GM10248 (cell line): ENCODE data around the gene CARD11.

Experiments
- CTCF ChIA-PET: fragments of 300-600 bp; sonication (Branson Sonifier 250); formaldehyde crosslinking; extraction: SDS; loops from one replicate; lab custom pipeline; 2021; ENCODE audit warnings: antibody characterized with exemption; lab: Yijun Ruan, JAX
- POLR2A ChIA-PET: fragments of 350-650 bp; sonication (Branson Sonifier 250); formaldehyde crosslinking; extraction: SDS; loops from one replicate; lab custom pipeline; 2020; ENCODE audit warnings: antibody characterized with exemption; lab: Yijun Ruan, JAX
- DNase-seq: peaks from one replicate; pipeline ENCODE4 v3.0.0; 2012; ENCODE audit errors: extremely low spot score
- TF ChIP-seq, protein P1 (sequence below): IDR thresholded peaks from 2 replicates; pipeline ENCODE4 v1.5.1; 2012; ENCODE audit warnings: mild to moderate bottlenecking, low read depth; ENCODE audit errors: extremely low read depth, missing control alignments, control extremely low read depth

The CARD11 gene

DNA sequence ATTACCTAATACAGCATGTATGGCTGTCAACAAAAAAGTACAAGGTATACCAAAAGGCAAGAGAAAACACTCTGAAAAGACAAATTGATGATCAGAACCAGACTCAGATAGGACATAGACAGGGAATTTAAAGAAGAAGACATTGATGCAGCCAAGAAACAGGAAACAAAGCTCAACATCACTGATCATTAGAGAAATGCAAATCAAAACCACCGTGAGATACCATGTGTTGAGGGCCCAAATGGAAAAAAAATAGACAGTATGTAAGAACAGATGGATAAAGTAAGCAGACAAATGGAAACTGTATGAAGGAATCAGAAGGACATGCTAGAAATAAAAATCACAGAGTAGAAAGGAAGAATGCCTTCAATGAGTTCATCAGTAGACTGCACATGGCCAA, 23.3 kb downstream of the CARD11 start:
- CTCF ChIA-PET, result interaction anchor here (0.8 kb wide), 1 partner anchor 46 kb away, joined by 3 read pairs; no protein-coding TSS in a partner anchor
- TF ChIP-seq, protein P1, sequence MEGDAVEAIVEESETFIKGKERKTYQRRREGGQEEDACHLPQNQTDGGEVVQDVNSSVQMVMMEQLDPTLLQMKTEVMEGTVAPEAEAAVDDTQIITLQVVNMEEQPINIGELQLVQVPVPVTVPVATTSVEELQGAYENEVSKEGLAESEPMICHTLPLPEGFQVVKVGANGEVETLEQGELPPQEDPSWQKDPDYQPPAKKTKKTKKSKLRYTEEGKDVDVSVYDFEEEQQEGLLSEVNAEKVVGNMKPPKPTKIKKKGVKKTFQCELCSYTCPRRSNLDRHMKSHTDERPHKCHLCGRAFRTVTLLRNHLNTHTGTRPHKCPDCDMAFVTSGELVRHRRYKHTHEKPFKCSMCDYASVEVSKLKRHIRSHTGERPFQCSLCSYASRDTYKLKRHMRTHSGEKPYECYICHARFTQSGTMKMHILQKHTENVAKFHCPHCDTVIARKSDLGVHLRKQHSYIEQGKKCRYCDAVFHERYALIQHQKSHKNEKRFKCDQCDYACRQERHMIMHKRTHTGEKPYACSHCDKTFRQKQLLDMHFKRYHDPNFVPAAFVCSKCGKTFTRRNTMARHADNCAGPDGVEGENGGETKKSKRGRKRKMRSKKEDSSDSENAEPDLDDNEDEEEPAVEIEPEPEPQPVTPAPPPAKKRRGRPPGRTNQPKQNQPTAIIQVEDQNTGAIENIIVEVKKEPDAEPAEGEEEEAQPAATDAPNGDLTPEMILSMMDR, result no peak
- POLR2A ChIA-PET, result no interaction called here
- DNase-seq, result no peak

DNA sequence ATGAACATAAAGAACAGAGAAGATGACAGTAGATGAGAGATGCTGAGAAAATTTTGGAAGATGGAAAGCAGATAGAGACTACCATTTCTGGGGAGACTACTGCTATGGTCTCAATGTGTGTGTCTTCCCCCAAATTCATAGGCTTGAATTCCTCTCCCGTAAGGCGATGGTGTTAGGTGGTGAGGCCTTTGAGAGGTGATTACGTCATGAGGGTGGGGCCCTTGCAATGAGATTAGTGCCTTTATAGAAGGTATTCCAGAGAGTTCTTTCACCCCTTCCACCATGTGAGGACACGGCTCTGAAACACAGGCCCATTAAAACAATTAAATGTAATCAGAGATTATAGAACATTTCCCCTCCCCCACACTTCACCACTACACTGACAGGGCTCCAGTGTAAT, 23.9 kb downstream of the CARD11 start:
- ChIA-PET CTCF (no interaction called here), POLR2A (no interaction called here)
- no peak for DNase-seq
- TF ChIP-seq, protein P1, result no peak

DNA sequence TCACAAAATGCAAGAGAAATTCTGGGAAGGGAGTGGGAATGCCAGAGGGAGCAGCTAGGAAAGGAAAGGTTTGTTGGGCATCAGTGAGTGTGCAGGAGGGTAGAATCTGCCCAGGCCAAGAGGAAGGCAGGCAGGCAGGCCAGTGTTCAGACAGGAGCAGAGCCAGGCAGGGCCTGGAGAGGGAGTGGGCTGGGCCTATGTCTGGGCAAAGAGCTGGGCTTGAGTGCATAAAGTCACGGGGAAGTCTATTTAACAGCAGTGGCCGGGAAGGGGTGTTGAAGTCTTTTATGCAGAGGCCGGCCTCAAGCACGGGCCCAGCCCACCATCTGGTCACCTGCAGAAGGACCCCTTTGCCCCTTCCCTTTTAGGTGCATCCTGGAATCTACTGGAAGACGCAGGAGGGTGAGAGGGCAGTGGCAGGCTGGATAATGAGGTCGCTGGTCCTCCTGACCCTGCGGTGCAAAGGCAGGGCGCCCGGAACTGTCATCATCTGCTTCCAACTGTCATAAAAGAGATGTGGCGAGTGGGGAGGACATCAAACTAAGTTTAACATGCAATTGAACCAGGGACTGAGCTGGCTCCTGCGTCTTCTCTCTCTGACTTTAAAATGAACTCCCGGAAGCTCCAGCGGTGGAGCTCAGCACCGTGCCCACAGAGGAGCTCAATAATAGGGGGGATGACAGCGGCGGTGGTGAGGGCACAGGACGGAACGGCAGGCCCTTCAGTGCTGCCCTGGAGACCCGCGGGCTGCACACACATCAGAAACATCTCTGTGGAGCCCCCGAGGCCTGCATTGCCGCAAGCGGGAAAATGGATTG, 29.5 kb downstream of the CARD11 start:
- DNase-seq, result no peak
- ChIA-PET CTCF (interaction anchor here (1.2 kb wide), 1 partner anchor 28 kb away, joined by 3 read pairs; no protein-coding TSS in a partner anchor), POLR2A (no interaction called here)
- TF ChIP-seq, protein P1, result no peak

DNA sequence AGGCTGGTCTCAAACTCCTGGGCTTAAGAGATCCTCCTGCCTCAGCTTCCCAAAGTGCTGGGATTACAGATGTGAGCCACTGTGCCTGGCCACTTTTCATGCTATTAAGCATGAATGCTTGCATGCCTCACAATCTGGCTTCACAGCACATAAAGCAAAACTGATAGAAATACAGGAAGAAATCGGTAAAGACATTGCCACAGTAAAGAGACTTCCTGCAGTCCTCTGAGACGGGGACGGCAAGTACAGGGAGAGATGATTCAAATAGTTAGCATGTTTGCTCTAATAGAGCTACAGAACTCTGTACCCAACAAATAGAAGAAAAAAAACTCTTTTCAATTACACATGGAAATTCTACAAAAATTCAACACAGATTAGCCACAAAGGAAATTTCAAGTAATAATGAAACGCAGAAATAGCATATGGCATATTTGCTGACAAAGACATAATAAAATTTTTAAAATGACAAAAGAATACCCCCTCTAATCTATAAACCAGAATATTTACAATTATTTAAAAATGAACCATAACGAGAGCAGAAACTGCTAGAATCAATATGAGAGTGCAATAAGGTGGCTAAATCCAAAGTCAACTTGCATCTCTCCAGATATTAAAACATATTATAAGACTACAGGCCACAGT, 32.3 kb downstream of the CARD11 start:
- ChIA-PET CTCF (interaction anchor here (1.2 kb wide), 2 partner anchors 11 to 54 kb away, joined by 3 to 4 read pairs; no protein-coding TSS in a partner anchor), POLR2A (no interaction called here)
- DNase-seq, result no peak
- TF ChIP-seq, protein P1, result no peak

DNA sequence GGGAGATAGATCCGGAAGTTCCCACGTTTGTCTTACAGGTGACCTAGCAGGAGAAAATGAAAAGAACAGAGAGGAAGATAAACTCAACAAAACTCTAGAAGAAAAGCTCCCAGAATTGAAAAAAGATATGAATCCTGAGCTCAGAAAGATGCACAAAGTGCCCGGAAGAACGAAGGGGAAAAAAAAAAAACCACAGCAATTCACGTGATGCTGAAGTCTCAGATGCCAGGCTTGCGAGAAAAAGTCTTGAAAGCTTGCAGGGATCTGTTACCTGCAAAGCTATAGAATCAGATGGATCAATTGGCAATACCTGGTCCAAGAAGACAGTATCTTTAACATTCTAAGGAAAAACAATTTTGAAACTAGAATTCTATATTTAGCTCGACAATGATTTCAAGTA, 33.5 kb downstream of the CARD11 start:
- DNase-seq, result no peak
- POLR2A ChIA-PET, result interaction anchor here (0.7 kb wide), 1 partner anchor 613 kb away, joined by 3 read pairs; no protein-coding TSS in a partner anchor
- CTCF ChIA-PET, result interaction anchor here (1.0 to 1.2 kb wide), 2 partner anchors 45 to 55 kb away, joined by 3 read pairs; no protein-coding TSS in a partner anchor
- TF ChIP-seq, protein P1, result no peak

DNA sequence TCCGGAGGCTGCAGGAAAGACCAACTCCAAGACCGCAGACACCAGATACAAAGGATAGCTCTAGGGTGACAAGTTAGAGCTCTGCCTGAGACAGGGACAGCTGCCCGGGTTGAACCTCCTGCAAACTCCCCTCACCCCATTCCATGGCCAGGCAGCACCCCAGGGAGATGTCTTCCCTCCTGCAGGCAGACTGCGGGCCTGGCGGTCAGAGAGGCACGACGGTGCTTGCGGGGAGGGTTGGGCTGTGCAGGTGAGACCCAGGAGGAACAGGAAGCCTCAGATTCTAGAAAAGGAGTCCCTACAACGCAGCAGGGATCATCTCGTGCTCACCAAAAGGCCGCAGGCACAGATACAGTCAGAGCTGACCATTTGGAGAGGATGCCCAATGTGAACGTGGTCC, 34.6 kb downstream of the CARD11 start:
- POLR2A ChIA-PET, result no interaction called here
- CTCF ChIA-PET, result interaction anchor here (1.4 kb wide), 1 partner anchor 28 kb away, joined by 3 read pairs; no protein-coding TSS in a partner anchor

More for the DNA sequence above, 34.6 kb downstream of the CARD11 start:
- no peak for DNase-seq
- TF ChIP-seq, protein P1, result no peak
